Measurements from ENCODE around the gene PIK3CB.

Gene PIK3CB

GRCh38 chr3:138675393-138675792, 159.3 kb downstream of the PIK3CB start:
- H3K27me3 ChIP-seq (ENCODE audit: low read depth, low read length), result no peaks in the 10 kb centered on the region
- H3K27ac ChIP-seq (ENCODE audit: low read length), result no peak overlapping the region
- H3K36me3 ChIP-seq (ENCODE audit: control insufficient read depth in 1 of 2, insufficient read depth in 2 of 2, low read length in 2 of 2), result peaks cover 0 to 9% of the 10 kb centered on the region in 2 donors
- H3K9me3 ChIP-seq (ENCODE audit: control insufficient read depth in 1 of 2, low read length in 2 of 2), result peaks cover 0 to 14% of the 10 kb centered on the region in 2 donors
- no peak overlapping the region for H3K4me3 ChIP-seq (ENCODE audit: low read depth in 1 of 2, low read length in 2 of 2)
- peaks cover 0 to 13% of the 10 kb centered on the region in 2 donors for H3K4me1 ChIP-seq (ENCODE audit: control insufficient read depth in 1 of 2, insufficient read depth in 2 of 2, low read length in 2 of 2)

- Histone ChIP-seq H3K27me3 (ENCODE audit: low read depth, low read length) (no peaks in the 10 kb centered on the region), H3K36me3 (ENCODE audit: control insufficient read depth in 1 of 2, insufficient read depth in 2 of 2, low read length in 2 of 2) (peaks cover 0 to 12% of the 10 kb centered on the region in 2 donors), H3K27ac (ENCODE audit: low read length) (no peak overlapping the region), H3K4me1 (ENCODE audit: control insufficient read depth in 1 of 2, insufficient read depth in 2 of 2, low read length in 2 of 2) (peaks cover 0 to 13% of the 10 kb centered on the region in 2 donors), H3K4me3 (ENCODE audit: low read depth in 1 of 2, low read length in 2 of 2) (no peak overlapping the region), H3K9me3 (ENCODE audit: control insufficient read depth in 1 of 2, low read length in 2 of 2) (peaks cover 0 to 14% of the 10 kb centered on the region in 2 donors)
Observed at GRCh38 chr3:138673641-138674530, 160.8 kb downstream of the PIK3CB start.

GRCh38 chr3:138670407-138670806, 164.3 kb downstream of the PIK3CB start:
- H3K36me3 ChIP-seq (ENCODE audit: control insufficient read depth in 1 of 2, insufficient read depth in 2 of 2, low read length in 2 of 2), result peaks cover 0 to 9% of the 10 kb centered on the region in 2 donors
- no peak overlapping the region for H3K27ac ChIP-seq (ENCODE audit: low read length)

GRCh38 chr3:138668107-138668506, 166.6 kb downstream of the PIK3CB start:
- Histone ChIP-seq H3K9me3 (ENCODE audit: control insufficient read depth in 1 of 2, low read length in 2 of 2) (no peaks in the 10 kb centered on the region), H3K4me1 (ENCODE audit: control insufficient read depth in 1 of 2, insufficient read depth in 2 of 2, low read length in 2 of 2) (peaks cover 0 to under 1% of the 10 kb centered on the region in 2 donors), H3K27me3 (ENCODE audit: low read depth, low read length) (no peaks in the 10 kb centered on the region), H3K36me3 (ENCODE audit: control insufficient read depth in 1 of 2, insufficient read depth in 2 of 2, low read length in 2 of 2) (peaks cover 15 to 28% of the 10 kb centered on the region in 2 donors), H3K4me3 (ENCODE audit: low read depth in 1 of 2, low read length in 2 of 2) (no peak overlapping the region), H3K27ac (ENCODE audit: low read length) (no peak overlapping the region)

More at GRCh38 chr3:138670407-138670806, 164.3 kb downstream of the PIK3CB start:
- Histone ChIP-seq H3K4me3 (ENCODE audit: low read depth in 1 of 2, low read length in 2 of 2) (no peak overlapping the region), H3K9me3 (ENCODE audit: control insufficient read depth in 1 of 2, low read length in 2 of 2) (peaks cover 0 to 4% of the 10 kb centered on the region in 2 donors), H3K27me3 (ENCODE audit: low read depth, low read length) (no peaks in the 10 kb centered on the region), H3K4me1 (ENCODE audit: control insufficient read depth in 1 of 2, insufficient read depth in 2 of 2, low read length in 2 of 2) (peaks cover 0 to 13% of the 10 kb centered on the region in 2 donors)

- H3K4me1 ChIP-seq (ENCODE audit: control insufficient read depth in 1 of 2, insufficient read depth in 2 of 2, low read length in 2 of 2), result no peaks in the 10 kb centered on the region
- no peaks in the 10 kb centered on the region for H3K27me3 ChIP-seq (ENCODE audit: low read depth, low read length)
- no peaks in the 10 kb centered on the region for H3K9me3 ChIP-seq (ENCODE audit: control insufficient read depth in 1 of 2, low read length in 2 of 2)
- peaks cover 30 to 57% of the 10 kb centered on the region in 2 donors for H3K36me3 ChIP-seq (ENCODE audit: control insufficient read depth in 1 of 2, insufficient read depth in 2 of 2, low read length in 2 of 2)
- H3K4me3 ChIP-seq (ENCODE audit: low read depth in 1 of 2, low read length in 2 of 2), result no peak overlapping the region
- no peak overlapping the region for H3K27ac ChIP-seq (ENCODE audit: low read length)
Observed at GRCh38 chr3:138657508-138657907, 177.2 kb downstream of the PIK3CB start.

- H3K9me3 ChIP-seq (ENCODE audit: control insufficient read depth in 1 of 2, low read length in 2 of 2), result no peaks in the 10 kb centered on the region
- H3K36me3 ChIP-seq (ENCODE audit: control insufficient read depth in 1 of 2, insufficient read depth in 2 of 2, low read length in 2 of 2), result peaks cover 45 to 67% of the 10 kb centered on the region in 2 donors
- H3K27ac ChIP-seq (ENCODE audit: low read length), result no peak overlapping the region
- no peaks in the 10 kb centered on the region for H3K4me1 ChIP-seq (ENCODE audit: control insufficient read depth in 1 of 2, insufficient read depth in 2 of 2, low read length in 2 of 2)
- H3K4me3 ChIP-seq (ENCODE audit: low read depth in 1 of 2, low read length in 2 of 2), result no peak overlapping the region
- no peaks in the 10 kb centered on the region for H3K27me3 ChIP-seq (ENCODE audit: low read depth, low read length)
Observed at GRCh38 chr3:138653567-138653966, 181.2 kb downstream of the PIK3CB start.

- Histone ChIP-seq H3K27me3 (ENCODE audit: low read depth, low read length) (no peaks in the 10 kb centered on the region), H3K4me3 (ENCODE audit: low read depth in 1 of 2, low read length in 2 of 2) (no peak overlapping the region), H3K9me3 (ENCODE audit: control insufficient read depth in 1 of 2, low read length in 2 of 2) (peaks cover 0 to 21% of the 10 kb centered on the region in 2 donors), H3K36me3 (ENCODE audit: control insufficient read depth in 1 of 2, insufficient read depth in 2 of 2, low read length in 2 of 2) (peaks cover 28 to 34% of the 10 kb centered on the region in 2 donors), H3K27ac (ENCODE audit: low read length) (no peak overlapping the region), H3K4me1 (ENCODE audit: control insufficient read depth in 1 of 2, insufficient read depth in 2 of 2, low read length in 2 of 2) (no peaks in the 10 kb centered on the region)
Observed at GRCh38 chr3:138649134-138649533, 185.6 kb downstream of the PIK3CB start.

- Histone ChIP-seq H3K27ac (ENCODE audit: low read length) (no peak overlapping the region), H3K9me3 (ENCODE audit: control insufficient read depth in 1 of 2, low read length in 2 of 2) (peaks cover 3 to 41% of the 10 kb centered on the region in 2 donors), H3K4me3 (ENCODE audit: low read depth in 1 of 2, low read length in 2 of 2) (no peak overlapping the region), H3K4me1 (ENCODE audit: control insufficient read depth in 1 of 2, insufficient read depth in 2 of 2, low read length in 2 of 2) (no peaks in the 10 kb centered on the region), H3K36me3 (ENCODE audit: control insufficient read depth in 1 of 2, insufficient read depth in 2 of 2, low read length in 2 of 2) (peaks cover 17 to 19% of the 10 kb centered on the region in 2 donors), H3K27me3 (ENCODE audit: low read depth, low read length) (no peaks in the 10 kb centered on the region)
Observed at GRCh38 chr3:138646513-138646912, 188.2 kb downstream of the PIK3CB start.

GRCh38 chr3:138646008-138646407, 188.7 kb downstream of the PIK3CB start:
- Histone ChIP-seq H3K4me1 (ENCODE audit: control insufficient read depth in 1 of 2, insufficient read depth in 2 of 2, low read length in 2 of 2) (no peaks in the 10 kb centered on the region), H3K27ac (ENCODE audit: low read length) (no peak overlapping the region), H3K27me3 (ENCODE audit: low read depth, low read length) (no peaks in the 10 kb centered on the region), H3K36me3 (ENCODE audit: control insufficient read depth in 1 of 2, insufficient read depth in 2 of 2, low read length in 2 of 2) (peaks cover 15 to 17% of the 10 kb centered on the region in 2 donors), H3K9me3 (ENCODE audit: control insufficient read depth in 1 of 2, low read length in 2 of 2) (peaks cover 3 to 41% of the 10 kb centered on the region in 2 donors), H3K4me3 (ENCODE audit: low read depth in 1 of 2, low read length in 2 of 2) (no peak overlapping the region)

- Histone ChIP-seq H3K4me1 (ENCODE audit: control insufficient read depth in 1 of 2, insufficient read depth in 2 of 2, low read length in 2 of 2) (peaks cover 0 to 4% of the 10 kb centered on the region in 2 donors), H3K9me3 (ENCODE audit: control insufficient read depth in 1 of 2, low read length in 2 of 2) (peaks cover 3 to 41% of the 10 kb centered on the region in 2 donors), H3K4me3 (ENCODE audit: low read depth in 1 of 2, low read length in 2 of 2) (no peak overlapping the region), H3K27me3 (ENCODE audit: low read depth, low read length) (no peaks in the 10 kb centered on the region), H3K27ac (ENCODE audit: low read length) (no peak overlapping the region), H3K36me3 (ENCODE audit: control insufficient read depth in 1 of 2, insufficient read depth in 2 of 2, low read length in 2 of 2) (no peaks in the 10 kb centered on the region)
Observed at GRCh38 chr3:138642927-138643253, 191.8 kb downstream of the PIK3CB start.

GRCh38 chr3:138642226-138642926, 192.4 kb downstream of the PIK3CB start:
- no peak overlapping the region for H3K27ac ChIP-seq (ENCODE audit: low read length)
- peaks cover 0 to 4% of the 10 kb centered on the region in 2 donors for H3K4me1 ChIP-seq (ENCODE audit: control insufficient read depth in 1 of 2, insufficient read depth in 2 of 2, low read length in 2 of 2)
- no peaks in the 10 kb centered on the region for H3K27me3 ChIP-seq (ENCODE audit: low read depth, low read length)
- H3K9me3 ChIP-seq (ENCODE audit: control insufficient read depth in 1 of 2, low read length in 2 of 2), result peaks cover 3 to 41% of the 10 kb centered on the region in 2 donors
- no peak overlapping the region for H3K4me3 ChIP-seq (ENCODE audit: low read depth in 1 of 2, low read length in 2 of 2)
- no peaks in the 10 kb centered on the region for H3K36me3 ChIP-seq (ENCODE audit: control insufficient read depth in 1 of 2, insufficient read depth in 2 of 2, low read length in 2 of 2)
